SK-N-SH treated with all-trans-retinoic acid at 6 μM for 48 hours (cell line): ENCODE measurements around the gene SKA2.

ENCODE experiments used
- ATAC-seq: fragments of 200-7000 bp; cut with Tn5 transposase; 3 replicates; pipeline ENCODE4 v1.9.1; 2020; ENCODE audit warnings: mild to moderate bottlenecking, moderate library complexity
- ARNTL ChIP-seq: fragments of 450-650 bp; formaldehyde crosslinking; IDR thresholded peaks from 2 replicates; pipeline ENCODE4 v1.5.0; 2020; ENCODE audit warnings: low read depth, mild to moderate bottlenecking, moderate library complexity, borderline replicate concordance
- BACH2 ChIP-seq: fragments of 250-450 bp; sonication (Bioruptor Pico); IDR thresholded peaks from 2 replicates; pipeline ENCODE4 v1.9.0; 2021; ENCODE audit warnings: mild to moderate bottlenecking, borderline replicate concordance
- CSDC2 ChIP-seq: fragments of 250-450 bp; sonication (Bioruptor Pico); IDR thresholded peaks from 2 replicates; pipeline ENCODE4 v1.5.0; 2020; ENCODE audit warnings: mild to moderate bottlenecking, moderate library complexity
- CSRNP3 ChIP-seq: fragments of 250-450 bp; sonication (Bioruptor Pico); IDR thresholded peaks from 2 replicates; pipeline ENCODE4 v1.5.1; 2021; ENCODE audit warnings: mild to moderate bottlenecking, moderate library complexity
- ESRRG ChIP-seq: fragments of 250-450 bp; sonication (Bioruptor Pico); IDR thresholded peaks from 2 replicates; pipeline ENCODE4 v1.6.1; 2021; ENCODE audit warnings: mild to moderate bottlenecking
- GLIS3 ChIP-seq: fragments of 250-450 bp; sonication (Bioruptor Pico); IDR thresholded peaks from 2 replicates; pipeline ENCODE4 v1.5.0; 2020; ENCODE audit warnings: mild to moderate bottlenecking, moderate library complexity
- ISL1 ChIP-seq: fragments of 250-450 bp; sonication (Bioruptor Pico); IDR thresholded peaks from 2 replicates; pipeline ENCODE4 v2.1.2; 2022; ENCODE audit warnings: mild to moderate bottlenecking, moderate library complexity
- OSR1 ChIP-seq: fragments of 250-450 bp; sonication (Bioruptor Pico); IDR thresholded peaks from 2 replicates; pipeline ENCODE4 v1.8.0; 2022; ENCODE audit warnings: moderate library complexity, mild to moderate bottlenecking, inconsistent platforms
- PATZ1 ChIP-seq: fragments of 250-450 bp; sonication (Bioruptor Pico); IDR thresholded peaks from 2 replicates; pipeline ENCODE4 v1.8.0; 2020; ENCODE audit warnings: mild to moderate bottlenecking, moderate library complexity, borderline replicate concordance
- POU6F1 ChIP-seq: fragments of 250-450 bp; sonication (Bioruptor Pico); IDR thresholded peaks from 2 replicates; pipeline ENCODE4 v1.8.0; 2021; ENCODE audit warnings: low read depth, mild to moderate bottlenecking, moderate library complexity, borderline replicate concordance
- PPARA ChIP-seq: fragments of 250-450 bp; sonication (Bioruptor Pico); IDR thresholded peaks from 2 replicates; pipeline ENCODE4 v1.5.0; 2020; ENCODE audit warnings: mild to moderate bottlenecking, borderline replicate concordance
- RARB ChIP-seq: fragments of 250-450 bp; sonication (Bioruptor Pico); IDR thresholded peaks from 2 replicates; pipeline ENCODE4 v1.8.0; 2021; ENCODE audit warnings: mild to moderate bottlenecking, moderate library complexity
- SNAI2 ChIP-seq: fragments of 250-450 bp; sonication (Bioruptor Pico); IDR thresholded peaks from 2 replicates; pipeline ENCODE4 v1.5.0; 2020; ENCODE audit warnings: mild to moderate bottlenecking, moderate library complexity
- TOX ChIP-seq: fragments of 250-450 bp; sonication (Bioruptor Pico); IDR thresholded peaks from 2 replicates; pipeline ENCODE4 v1.8.0; 2021; ENCODE audit warnings: mild to moderate bottlenecking, moderate library complexity, borderline replicate concordance
- ZC3H10 ChIP-seq: fragments of 250-450 bp; sonication (Bioruptor Pico); IDR thresholded peaks from 2 replicates; pipeline ENCODE4 v1.5.1; 2021; ENCODE audit warnings: mild to moderate bottlenecking, moderate library complexity
- ZFP3 ChIP-seq: fragments of 250-450 bp; sonication (Bioruptor Pico); IDR thresholded peaks from 2 replicates; pipeline ENCODE4 v1.5.0; 2020; ENCODE audit warnings: mild to moderate bottlenecking, moderate library complexity
- ZNF565 ChIP-seq: fragments of 450-650 bp; formaldehyde crosslinking; conservative IDR thresholded peaks from 2 replicates; pipeline ENCODE4 v1.5.0; 2020; ENCODE audit warnings: low read depth, mild to moderate bottlenecking, moderate library complexity
- ZNF70 ChIP-seq: fragments of 450-650 bp; formaldehyde crosslinking; IDR thresholded peaks from 2 replicates; pipeline ENCODE4 v1.5.0; 2020; ENCODE audit warnings: mild to moderate bottlenecking, moderate library complexity
- ZNF8 ChIP-seq: fragments of 450-650 bp; formaldehyde crosslinking; IDR thresholded peaks from 2 replicates; pipeline ENCODE4 v1.5.0; 2020; ENCODE audit warnings: mild to moderate bottlenecking, moderate library complexity
- TF ChIP-seq, protein P1 (sequence below): fragments of 250-450 bp; sonication (Bioruptor Pico); IDR thresholded peaks from 2 replicates; pipeline ENCODE4 v1.5.0; 2020; ENCODE audit warnings: mild to moderate bottlenecking, moderate library complexity
- TF ChIP-seq, protein P2 (sequence below): fragments of 250-450 bp; sonication (Bioruptor Pico); IDR thresholded peaks from 2 replicates; pipeline ENCODE4 v1.5.1; 2020; ENCODE audit warnings: low read depth, mild to moderate bottlenecking, moderate library complexity

Gene SKA2

DNA sequence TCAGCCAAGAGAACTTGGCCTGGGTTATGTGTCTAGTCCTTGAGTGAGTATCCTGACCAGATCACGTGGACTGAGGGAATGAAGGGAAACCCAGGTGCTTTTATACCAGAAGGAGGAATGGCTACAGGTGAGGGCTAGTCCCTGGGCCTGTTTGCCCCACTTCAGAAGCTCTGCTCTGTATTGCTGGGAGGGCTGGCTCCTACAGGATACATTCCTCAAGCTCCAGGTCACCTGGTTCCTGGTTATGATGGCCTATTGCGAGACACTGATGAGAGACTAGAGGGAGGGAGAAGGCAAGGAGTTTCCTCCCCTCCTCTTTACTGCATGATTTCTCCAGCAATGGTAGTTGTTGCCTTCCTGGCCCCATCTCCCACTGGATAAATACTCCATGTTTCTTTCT, 35.8 kb upstream of the SKA2 start (continued):
- TF ChIP-seq ZNF565 (no peak), BACH2 (CRISPR knock-in tag) (no peak)
- TF ChIP-seq, protein P1, sequence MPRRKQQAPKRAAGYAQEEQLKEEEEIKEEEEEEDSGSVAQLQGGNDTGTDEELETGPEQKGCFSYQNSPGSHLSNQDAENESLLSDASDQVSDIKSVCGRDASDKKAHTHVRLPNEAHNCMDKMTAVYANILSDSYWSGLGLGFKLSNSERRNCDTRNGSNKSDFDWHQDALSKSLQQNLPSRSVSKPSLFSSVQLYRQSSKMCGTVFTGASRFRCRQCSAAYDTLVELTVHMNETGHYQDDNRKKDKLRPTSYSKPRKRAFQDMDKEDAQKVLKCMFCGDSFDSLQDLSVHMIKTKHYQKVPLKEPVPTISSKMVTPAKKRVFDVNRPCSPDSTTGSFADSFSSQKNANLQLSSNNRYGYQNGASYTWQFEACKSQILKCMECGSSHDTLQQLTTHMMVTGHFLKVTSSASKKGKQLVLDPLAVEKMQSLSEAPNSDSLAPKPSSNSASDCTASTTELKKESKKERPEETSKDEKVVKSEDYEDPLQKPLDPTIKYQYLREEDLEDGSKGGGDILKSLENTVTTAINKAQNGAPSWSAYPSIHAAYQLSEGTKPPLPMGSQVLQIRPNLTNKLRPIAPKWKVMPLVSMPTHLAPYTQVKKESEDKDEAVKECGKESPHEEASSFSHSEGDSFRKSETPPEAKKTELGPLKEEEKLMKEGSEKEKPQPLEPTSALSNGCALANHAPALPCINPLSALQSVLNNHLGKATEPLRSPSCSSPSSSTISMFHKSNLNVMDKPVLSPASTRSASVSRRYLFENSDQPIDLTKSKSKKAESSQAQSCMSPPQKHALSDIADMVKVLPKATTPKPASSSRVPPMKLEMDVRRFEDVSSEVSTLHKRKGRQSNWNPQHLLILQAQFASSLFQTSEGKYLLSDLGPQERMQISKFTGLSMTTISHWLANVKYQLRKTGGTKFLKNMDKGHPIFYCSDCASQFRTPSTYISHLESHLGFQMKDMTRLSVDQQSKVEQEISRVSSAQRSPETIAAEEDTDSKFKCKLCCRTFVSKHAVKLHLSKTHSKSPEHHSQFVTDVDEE: no peak

DNA sequence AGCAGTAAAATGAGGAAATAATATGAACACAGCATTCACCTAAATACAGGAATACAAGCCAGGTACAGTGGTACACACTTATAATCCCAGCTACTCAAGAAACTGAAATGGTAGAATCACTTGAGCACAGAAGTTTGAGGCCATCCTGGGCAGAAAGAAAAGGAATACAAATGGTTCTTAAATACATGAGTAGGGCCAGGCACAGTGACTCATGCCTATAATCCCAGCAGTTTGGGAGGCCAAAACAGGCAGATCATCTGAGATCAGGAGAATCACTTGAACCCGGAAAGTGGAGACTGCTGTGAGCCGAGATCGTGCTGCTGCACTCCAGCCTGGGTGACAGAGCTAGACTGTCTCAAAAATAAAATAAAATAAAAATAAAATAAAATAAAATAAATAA, 31.9 kb upstream of the SKA2 start:
- no peak for ATAC-seq

DNA sequence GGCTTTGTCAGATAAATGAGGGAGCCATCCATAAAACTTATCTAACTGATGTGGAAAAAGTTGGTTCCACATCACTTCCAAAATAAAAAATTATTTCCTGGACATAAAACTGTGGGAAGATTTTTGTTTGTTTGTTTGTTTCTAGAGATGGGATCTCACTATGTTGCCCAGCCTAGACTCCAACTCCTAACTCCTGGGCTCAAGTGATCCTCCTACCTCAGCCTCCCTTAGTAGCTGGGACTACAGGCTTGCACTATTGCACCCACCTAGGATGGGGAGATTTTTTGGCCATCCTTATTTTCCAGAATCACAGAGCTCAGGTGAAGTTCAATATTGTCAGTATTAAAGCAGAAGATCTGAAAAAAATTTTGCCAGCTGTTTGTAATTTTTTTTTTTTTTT, 31.0 kb upstream of the SKA2 start:
- no peak for ATAC-seq
- TF ChIP-seq, protein P2, sequence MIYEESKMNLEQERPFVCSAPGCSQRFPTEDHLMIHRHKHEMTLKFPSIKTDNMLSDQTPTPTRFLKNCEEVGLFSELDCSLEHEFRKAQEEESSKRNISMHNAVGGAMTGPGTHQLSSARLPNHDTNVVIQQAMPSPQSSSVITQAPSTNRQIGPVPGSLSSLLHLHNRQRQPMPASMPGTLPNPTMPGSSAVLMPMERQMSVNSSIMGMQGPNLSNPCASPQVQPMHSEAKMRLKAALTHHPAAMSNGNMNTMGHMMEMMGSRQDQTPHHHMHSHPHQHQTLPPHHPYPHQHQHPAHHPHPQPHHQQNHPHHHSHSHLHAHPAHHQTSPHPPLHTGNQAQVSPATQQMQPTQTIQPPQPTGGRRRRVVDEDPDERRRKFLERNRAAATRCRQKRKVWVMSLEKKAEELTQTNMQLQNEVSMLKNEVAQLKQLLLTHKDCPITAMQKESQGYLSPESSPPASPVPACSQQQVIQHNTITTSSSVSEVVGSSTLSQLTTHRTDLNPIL: no peak
- no peak for TF ChIP-seq ZNF8 (CRISPR knock-in tag)

More for the DNA sequence above, 31.9 kb upstream of the SKA2 start:
- TF ChIP-seq BACH2 (CRISPR knock-in tag) (no peak), CSDC2 (CRISPR knock-in tag) (no peak), TOX (CRISPR knock-in tag) (no peak), ZNF565 (no peak), PATZ1 (no peak), ZNF8 (CRISPR knock-in tag) (no peak), RARB (CRISPR knock-in tag) (no peak), CSRNP3 (CRISPR knock-in tag) (no peak), ZFP3 (CRISPR knock-in tag) (no peak), ESRRG (CRISPR knock-in tag) (no peak), ZC3H10 (CRISPR knock-in tag) (no peak), POU6F1 (CRISPR knock-in tag) (no peak), OSR1 (no peak), ARNTL (CRISPR knock-in tag) (no peak), ISL1 (CRISPR knock-in tag) (no peak)
- TF ChIP-seq, protein P2: no peak

- ATAC-seq: no peak
- no peak for TF ChIP-seq ZC3H10 (CRISPR knock-in tag)
- TF ChIP-seq TOX (CRISPR knock-in tag): no peak
- TF ChIP-seq ARNTL (CRISPR knock-in tag): no peak
- no peak for TF ChIP-seq GLIS3
- TF ChIP-seq ZFP3 (CRISPR knock-in tag): no peak
- TF ChIP-seq ISL1 (CRISPR knock-in tag): no peak
- no peak for TF ChIP-seq ZNF565
- no peak for TF ChIP-seq ZNF8 (CRISPR knock-in tag)
- TF ChIP-seq, protein P1: no peak
- TF ChIP-seq, protein P2: no peak
- TF ChIP-seq PPARA (CRISPR knock-in tag): no peak
- no peak for TF ChIP-seq ZNF70 (CRISPR knock-in tag)
- no peak for TF ChIP-seq SNAI2 (CRISPR knock-in tag)
- TF ChIP-seq CSDC2 (CRISPR knock-in tag): no peak
Observed at GRCh38 chr17:59181481-59181880, 26.5 kb upstream of the SKA2 start.
